Liver (tissue), 9 donors: ENCODE measurements around the gene C16orf86. TPM values are rescaled to one million over a fixed set of nuclear protein-coding genes. Genes with fewer than 3 reads are reported as not detected.

Experiments
- DNase-seq: peaks from one replicate; pipeline ENCODE4 v3.0.0-alpha.2; 2017; ENCODE audit warnings: low spot score
- H3K27ac ChIP-seq, 2 donors: one replicate each; pipeline ENCODE4 v1.7.0; 2013; ENCODE audit warnings: inconsistent platforms in 2 of 2, low read length in 2 of 2, control low read depth in 1 of 2, low read depth in 1 of 2, mild to moderate bottlenecking in 1 of 2
- H3K27me3 ChIP-seq, 4 donors: one replicate each; pipeline versions ENCODE4 v1.6.1 to v1.7.0; 2013; ENCODE audit warnings: low read length in 3 of 4, inconsistent platforms in 1 of 4, mild to moderate bottlenecking in 1 of 4, moderate library complexity in 1 of 4; ENCODE audit not compliant: control insufficient read depth in 4 of 4, insufficient read depth in 4 of 4
- H3K36me3 ChIP-seq, 4 donors: one replicate each; pipeline versions ENCODE4 v1.6.1 to v1.7.0; 2013; ENCODE audit warnings: low read length in 3 of 4, mild to moderate bottlenecking in 3 of 4, low read depth in 1 of 4, moderate library complexity in 1 of 4; ENCODE audit not compliant: control insufficient read depth in 4 of 4, insufficient read depth in 3 of 4
- H3K4me1 ChIP-seq, 4 donors: one replicate each; pipeline versions ENCODE4 v1.6.1 to v1.7.0; 2013; ENCODE audit warnings: low read length in 3 of 4, mild to moderate bottlenecking in 3 of 4, moderate library complexity in 1 of 4; ENCODE audit not compliant: control insufficient read depth in 4 of 4, insufficient read depth in 4 of 4
- H3K4me3 ChIP-seq, 3 donors: one replicate each; pipeline versions ENCODE4 v1.6.1 to v1.7.0; 2013; ENCODE audit warnings: low read length in 3 of 3, control low read depth in 1 of 3, low read depth in 1 of 3, mild to moderate bottlenecking in 1 of 3
- H3K9ac ChIP-seq, 2 donors: one replicate each; pipeline ENCODE4 v1.7.0; 2013; ENCODE audit warnings: low read length in 2 of 2, mild to moderate bottlenecking in 2 of 2, moderate library complexity in 2 of 2, control low read depth in 1 of 2, low read depth in 1 of 2
- H3K9me3 ChIP-seq, 4 donors: one replicate each; pipeline versions ENCODE4 v1.6.1 to v1.7.0; 2013; ENCODE audit warnings: low read length in 3 of 4; ENCODE audit not compliant: control insufficient read depth in 4 of 4
- ATF3 ChIP-seq: IDR thresholded peaks from 2 replicates; pipeline ENCODE4 v1.6.1; 2016; ENCODE audit warnings: antibody characterized with exemption
- CTCF ChIP-seq: fragments of 150-350 bp; IDR thresholded peaks from 2 replicates; pipeline ENCODE4 v1.5.1; 2017; ENCODE audit warnings: improper control_type of control experiment, low read depth, low read length; ENCODE audit not compliant: missing input control
- EGR1 ChIP-seq, 2 donors: IDR thresholded peaks; 2 replicates each; pipeline ENCODE4 v1.6.1; 2016 to 2018; ENCODE audit warnings: antibody characterized with exemption in 2 of 2, low read depth in 2 of 2
- FOXA2 ChIP-seq: IDR thresholded peaks from 2 replicates; pipeline ENCODE4 v1.6.1; 2016; ENCODE audit warnings: antibody characterized with exemption
- GABPA ChIP-seq, 2 donors: IDR thresholded peaks in 1 of 2; conservative IDR thresholded peaks in 1 of 2; 2 replicates each; pipeline ENCODE4 v1.6.1; 2016; ENCODE audit warnings: antibody characterized with exemption in 2 of 2, mild to moderate bottlenecking in 1 of 2, moderate library complexity in 1 of 2
- HNF4G ChIP-seq: IDR thresholded peaks from 2 replicates; pipeline ENCODE4 v1.6.1; 2016; ENCODE audit warnings: antibody characterized with exemption
- JUND ChIP-seq, 2 donors: IDR thresholded peaks; 2 replicates each; pipeline ENCODE4 v1.6.1; 2016; ENCODE audit warnings: antibody characterized with exemption in 2 of 2
- RAD21 ChIP-seq, 2 donors: IDR thresholded peaks; 2 replicates each; pipeline ENCODE4 v1.6.1; 2016; ENCODE audit warnings: antibody characterized with exemption in 2 of 2, mild to moderate bottlenecking in 2 of 2
- REST ChIP-seq: IDR thresholded peaks from 2 replicates; pipeline ENCODE4 v1.6.1; 2016; ENCODE audit warnings: antibody characterized with exemption, mild to moderate bottlenecking
- SP1 ChIP-seq: IDR thresholded peaks from 2 replicates; pipeline ENCODE4 v1.6.1; 2018; ENCODE audit warnings: antibody characterized with exemption, mild to moderate bottlenecking
- TAF1 ChIP-seq: conservative IDR thresholded peaks from 2 replicates; pipeline ENCODE4 v1.6.1; 2016; ENCODE audit warnings: antibody characterized with exemption, mild to moderate bottlenecking
- YY1 ChIP-seq: IDR thresholded peaks from 2 replicates; pipeline ENCODE4 v1.6.1; 2016; ENCODE audit warnings: antibody characterized with exemption, mild to moderate bottlenecking
- WGBS: extraction: QIAGEN DNeasy Blood & Tissue Kit; methylation state at CpG from one replicate; pipeline ENCODE4 v1.1.7; 2013; 5-methylcytosine and 5-hydroxymethylcytosine counted together
- polyA plus RNA-seq, 2 donors: library from polyadenylated mRNA; stranded (reverse) in 1 of 2; unstranded in 1 of 2; fragments of 200-250 nt in 1 of 2; fragments of >200 nt in 1 of 2; fragmentation: Nextera tagmentation in 1 of 2; extraction: Ambion mirVana in 1 of 2; gene quantifications; one replicate each; pipeline versions ENCODE4 v1.2.1 to v1.2.3, GENCODE V29; 2013 to 2015
- total RNA-seq, 2 donors: library from RNA; depleted of rRNA; stranded (reverse); fragments of >200 nt; gene quantifications; one replicate each; pipeline ENCODE4 v1.2.3, GENCODE V29; 2014
- donor health status: healthy.
- donor health status: healthy.
- donor health status: healthy.
- donor health status: healthy.
- donor health status: healthy.

The C16orf86 gene
- total and polyA plus RNA-seq, 4 donors = 1.2 to 2.6 (median 2.1) TPM

GRCh38 chr16:67701420-67701819 is 34.8 kb downstream of the C16orf86 start:
- H3K9ac ChIP-seq = no peak overlapping the region

GRCh38 chr16:67702130-67702529 is 35.5 kb downstream of the C16orf86 start:
- H3K4me3 ChIP-seq = no peak overlapping the region
- H3K27me3 ChIP-seq = no peaks in the 10 kb centered on the region
- no peaks in the 10 kb centered on the region for H3K9me3 ChIP-seq
- peaks cover 0 to 2% (median 2%) of the 10 kb centered on the region in 4 donors for H3K36me3 ChIP-seq
- H3K9ac ChIP-seq = no peak overlapping the region
- no peak for DNase-seq
- WGBS = 97% methylated on average over 4 of the region's 4 CpGs
- no peak for TF ChIP-seq SP1
- no peak for TF ChIP-seq GABPA (IDR thresholded peaks at IDR 0.05 in 1 of 2, conservative IDR thresholded peaks at IDR 0.05 in 1 of 2)
- TF ChIP-seq REST = no peak
- TF ChIP-seq CTCF = no peak
- no peak for TF ChIP-seq HNF4G
- no peak overlapping the region for H3K27ac ChIP-seq
- H3K4me1 ChIP-seq = peaks cover 0 to 20% (median 9%) of the 10 kb centered on the region in 4 donors

More at GRCh38 chr16:67701420-67701819, 34.8 kb downstream of the C16orf86 start:
- no peak overlapping the region for H3K27ac ChIP-seq
- H3K27me3 ChIP-seq = no peaks in the 10 kb centered on the region
- H3K4me3 ChIP-seq = no peak overlapping the region
- H3K4me1 ChIP-seq = peaks cover 0 to 20% (median 9%) of the 10 kb centered on the region in 4 donors
- H3K36me3 ChIP-seq = peaks cover 0 to 2% (median 2%) of the 10 kb centered on the region in 4 donors
- WGBS = 97% methylated on average over 1 of the region's 1 CpG
- TF ChIP-seq EGR1 (IDR thresholded peaks at IDR 0.05; ENCODE audit: low read depth in 2 of 2) (no peak), GABPA (IDR thresholded peaks at IDR 0.05 in 1 of 2, conservative IDR thresholded peaks at IDR 0.05 in 1 of 2) (no peak), CTCF (no peak), YY1 (no peak), RAD21 (IDR thresholded peaks at IDR 0.05) (no peak), REST (no peak), JUND (IDR thresholded peaks at IDR 0.05) (no peak), TAF1 (no peak), FOXA2 (no peak), ATF3 (no peak)
- no peak for DNase-seq
- H3K9me3 ChIP-seq = no peaks in the 10 kb centered on the region
